HCT116 (cell line): ENCODE data around the gene POLD1. TPM values are rescaled to one million over a fixed set of nuclear protein-coding genes. Genes with fewer than 3 reads are reported as not detected.

Experiments used
- ATAC-seq: fragments of 200-7000 bp; cut with Tn5 transposase; 2 replicates; pipeline ENCODE4 v1.9.1; 2020; ENCODE audit warnings: mild to moderate bottlenecking, moderate library complexity
- BruUV-seq: library from RNA; stranded (reverse); fragments of 400-500 nt; replicated peaks from 2 replicates; lab custom pipeline; 2021; lab: Mats Ljungman, UMichigan
- CTCF ChIA-PET: fragments of 300-600 bp; sonication (Branson Sonifier 250); formaldehyde crosslinking; loops from one replicate; lab custom pipeline; 2021; ENCODE audit warnings: antibody characterized with exemption; lab: Charles Lee
- POLR2A ChIA-PET: fragments of 300-600, 350-600 bp; sonication (Branson Sonifier 250); formaldehyde crosslinking; loops from one replicate; lab custom pipeline; 2021; ENCODE audit warnings: antibody characterized with exemption; lab: Charles Lee
- RAD21 ChIA-PET, 2 experiments: fragments of 300-600 bp; sonication (Branson Sonifier 250); formaldehyde crosslinking; loops; one replicate each; lab custom pipeline; 2023; ENCODE audit warnings: low total read pairs in 2 of 2; ENCODE audit not compliant: uncharacterized antibody in 2 of 2, unreplicated experiment in 2 of 2, low non-redundant PET in 1 of 2; lab: Charles Lee
- DNase-seq: peaks from one replicate; pipeline ENCODE4 v3.0.0-alpha.2; 2010; ENCODE audit warnings: low read depth, low spot score
- H2AFZ ChIP-seq: fragments of 200-600 bp; shearing (Covaris generic), sonication (generic); 2 replicates; pipeline ENCODE4 v1.6.1; 2017; ENCODE audit warnings: low read depth, mixed run types, mixed read lengths, antibody characterized with exemption, low read length; ENCODE audit not compliant: poor library complexity, severe bottlenecking
- H3K27ac ChIP-seq: 2 replicates; pipeline ENCODE4 v1.5.1; 2012; ENCODE audit warnings: low read depth, low read length
- H3K27me3 ChIP-seq: fragments of 200-600 bp; sonication (generic); 2 replicates; pipeline ENCODE4 v1.6.1; 2016; ENCODE audit warnings: mixed run types, low read length, mixed read lengths; ENCODE audit not compliant: insufficient read depth
- H3K36me3 ChIP-seq, 2 experiments: fragments of 200-500 bp in 1 of 2; fragments of 200-600 bp in 1 of 2; sonication (Bioruptor generic) in 1 of 2; sonication (generic) in 1 of 2; 2 replicates each; pipeline versions ENCODE4 v1.5.1 to v1.6.1; 2014 to 2016; ENCODE audit warnings: low read length in 2 of 2, inconsistent platforms in 1 of 2, mixed read lengths in 1 of 2, mixed run types in 1 of 2; ENCODE audit not compliant: insufficient read depth in 2 of 2, control insufficient read depth in 1 of 2
- H3K4me1 ChIP-seq, 2 experiments: fragments of 200-600 bp in 1 of 2; sonication (generic) in 1 of 2; 2 replicates each; pipeline versions ENCODE4 v1.5.1 to v1.6.1; 2012 to 2017; ENCODE audit warnings: low read length in 2 of 2, inconsistent platforms in 1 of 2, mild to moderate bottlenecking in 1 of 2, mixed read lengths in 1 of 2, mixed run types in 1 of 2, moderate library complexity in 1 of 2; ENCODE audit not compliant: insufficient read depth in 2 of 2, control insufficient read depth in 1 of 2
- H3K4me2 ChIP-seq: fragments of 200-600 bp; sonication (generic); 2 replicates; pipeline ENCODE4 v1.6.1; 2017; ENCODE audit warnings: mixed run types, low read length, mixed read lengths
- H3K4me3 ChIP-seq, 2 experiments: fragments of 200-600 bp in 1 of 2; sonication (generic) in 1 of 2; replicated peaks in 1 of 2; 2 replicates each; pipeline ENCODE4 v1.5.1; 2011 to 2016; ENCODE audit warnings: low read length in 2 of 2, control low read depth in 1 of 2, low read depth in 1 of 2, mild to moderate bottlenecking in 1 of 2, mixed read lengths in 1 of 2, mixed run types in 1 of 2
- H3K79me2 ChIP-seq: fragments of 200-600 bp; sonication (generic); 2 replicates; pipeline ENCODE4 v1.6.1; 2017; ENCODE audit warnings: mild to moderate bottlenecking, mixed run types, low read length, moderate library complexity, mixed read lengths; ENCODE audit not compliant: insufficient read depth
- H3K9ac ChIP-seq: fragments of 200-600 bp; sonication (generic); 2 replicates; pipeline ENCODE4 v1.6.1; 2016; ENCODE audit warnings: low read length, mixed read lengths
- H3K9me2 ChIP-seq: fragments of 200-600 bp; sonication (generic), shearing (Covaris generic); 2 replicates; pipeline ENCODE4 v1.6.1; 2017; ENCODE audit warnings: mixed run types, mild to moderate bottlenecking, moderate library complexity; ENCODE audit not compliant: insufficient read depth
- H3K9me3 ChIP-seq, 2 experiments: fragments of 200-500 bp in 1 of 2; fragments of 200-600 bp in 1 of 2; sonication (Bioruptor generic) in 1 of 2; sonication (generic) in 1 of 2; 2 replicates each; pipeline ENCODE4 v1.6.1; 2014 to 2017; ENCODE audit warnings: low read length in 2 of 2, mixed read lengths in 2 of 2, inconsistent platforms in 1 of 2, low read depth in 1 of 2, mild to moderate bottlenecking in 1 of 2, mixed run types in 1 of 2, moderate library complexity in 1 of 2; ENCODE audit not compliant: control insufficient read depth in 1 of 2, insufficient read depth in 1 of 2
- H4K20me1 ChIP-seq: fragments of 200-600 bp; sonication (generic), shearing (Covaris generic); 2 replicates; pipeline ENCODE4 v1.6.1; 2017; ENCODE audit warnings: mixed run types, mild to moderate bottlenecking, moderate library complexity; ENCODE audit not compliant: insufficient read depth
- CTCF ChIP-seq, 3 experiments: fragments of 200-600 bp in 1 of 3; sonication (generic) in 1 of 3; IDR thresholded peaks in 2 of 3; conservative IDR thresholded peaks in 1 of 3; 2 replicates each; pipeline ENCODE4 v1.5.1; 2012 to 2017; ENCODE audit warnings: low read depth in 2 of 3, low read length in 2 of 3, antibody characterized with exemption in 1 of 3, borderline replicate concordance in 1 of 3, control low read depth in 1 of 3, mild to moderate bottlenecking in 1 of 3, mixed read lengths in 1 of 3, mixed run types in 1 of 3, moderate library complexity in 1 of 3; ENCODE audit not compliant: insufficient read depth in 1 of 3
- ELF1 ChIP-seq: IDR thresholded peaks from 2 replicates; pipeline ENCODE4 v1.6.1; 2012; ENCODE audit warnings: low read depth, borderline replicate concordance
- EZH2phosphoT487 ChIP-seq: fragments of 200-600 bp; IDR thresholded peaks from 2 replicates; pipeline ENCODE4 v1.6.1; 2018; ENCODE audit warnings: antibody characterized with exemption, borderline replicate concordance
- FOSL1 ChIP-seq: IDR thresholded peaks from 2 replicates; pipeline ENCODE4 v1.6.1; 2012; ENCODE audit warnings: low read depth
- MAX ChIP-seq: IDR thresholded peaks from 2 replicates; pipeline ENCODE4 v1.6.1; 2012
- YY1 ChIP-seq: IDR thresholded peaks from 2 replicates; pipeline ENCODE4 v1.6.1; 2011; ENCODE audit warnings: low read length, low read depth, moderate library complexity, mild to moderate bottlenecking; ENCODE audit not compliant: insufficient replicate concordance; ENCODE audit errors: extremely low read depth
- ZNF274 ChIP-seq: fragments of 200-500 bp; sonication (Bioruptor generic); IDR thresholded peaks from 2 replicates; pipeline ENCODE4 v1.6.1; 2014; ENCODE audit warnings: mild to moderate bottlenecking, low read depth, low read length, inconsistent platforms
- intact Hi-C: fragments of 100-400 bp; cut with micrococcal nuclease; formaldehyde crosslinking; loops from 2 replicates; pipeline ENCODE4 v1.10.0; 2022
- total RNA-seq: library from RNA; stranded (reverse); gene quantifications from one replicate; pipeline ENCODE4 v1.2.1, GENCODE V29; 2021; ENCODE audit not compliant: unreplicated experiment

The POLD1 gene
- total RNA-seq, 1 experiment from 2014 or later, result 122 TPM

- no peak overlapping the region for H3K9ac ChIP-seq
- H3K79me2 ChIP-seq, result no peaks in the 10 kb centered on the region
- CTCF ChIA-PET, result interaction anchor here (1.2 kb wide), 1 partner anchor 44 kb away, joined by 3 read pairs; no protein-coding TSS in a partner anchor
- H3K9me2 ChIP-seq, result no peaks in the 10 kb centered on the region
- no peak overlapping the region for H2AFZ ChIP-seq
- no peak for DNase-seq
- no peaks in the 10 kb centered on the region for H3K9me3 ChIP-seq
- intact Hi-C loops, result no loop called here
- no peak overlapping the region for H3K27ac ChIP-seq
- no peak for TF ChIP-seq ELF1
- TF ChIP-seq YY1, result no peak
- no peak for TF ChIP-seq CTCF (IDR thresholded peaks at IDR 0.05 in 2 of 3, conservative IDR thresholded peaks at IDR 0.05 in 1 of 3; ENCODE audit: borderline replicate concordance in 1 of 3, insufficient read depth in 1 of 3, low read depth in 2 of 3, low read length in 2 of 3)
- TF ChIP-seq ZNF274, result no peak
- no peak for TF ChIP-seq MAX
- TF ChIP-seq EZH2phosphoT487, result no peak
- no peak for TF ChIP-seq FOSL1
- TF ChIP-seq, all 23 proteins: peak for 0
- ChIA-PET POLR2A (no interaction called here), RAD21 (no interaction called here)
- Histone ChIP-seq H3K4me1 (no peaks in the 10 kb centered on the region), H3K27me3 (no peaks in the 10 kb centered on the region), H3K36me3 (peaks cover 8 to 17% of the 10 kb centered on the region in 2 experiments), H3K4me3 (no peak overlapping the region), H3K4me2 (no peak overlapping the region), H4K20me1 (no peaks in the 10 kb centered on the region)
- BruUV-seq, result no TSS peak
- ATAC-seq, result no peak
Observed at GRCh38 chr19:50413096-50413495, 28.9 kb downstream of the POLD1 start.
